ENCODE data around the gene ANKRD6.

The ANKRD6 gene

DNA sequence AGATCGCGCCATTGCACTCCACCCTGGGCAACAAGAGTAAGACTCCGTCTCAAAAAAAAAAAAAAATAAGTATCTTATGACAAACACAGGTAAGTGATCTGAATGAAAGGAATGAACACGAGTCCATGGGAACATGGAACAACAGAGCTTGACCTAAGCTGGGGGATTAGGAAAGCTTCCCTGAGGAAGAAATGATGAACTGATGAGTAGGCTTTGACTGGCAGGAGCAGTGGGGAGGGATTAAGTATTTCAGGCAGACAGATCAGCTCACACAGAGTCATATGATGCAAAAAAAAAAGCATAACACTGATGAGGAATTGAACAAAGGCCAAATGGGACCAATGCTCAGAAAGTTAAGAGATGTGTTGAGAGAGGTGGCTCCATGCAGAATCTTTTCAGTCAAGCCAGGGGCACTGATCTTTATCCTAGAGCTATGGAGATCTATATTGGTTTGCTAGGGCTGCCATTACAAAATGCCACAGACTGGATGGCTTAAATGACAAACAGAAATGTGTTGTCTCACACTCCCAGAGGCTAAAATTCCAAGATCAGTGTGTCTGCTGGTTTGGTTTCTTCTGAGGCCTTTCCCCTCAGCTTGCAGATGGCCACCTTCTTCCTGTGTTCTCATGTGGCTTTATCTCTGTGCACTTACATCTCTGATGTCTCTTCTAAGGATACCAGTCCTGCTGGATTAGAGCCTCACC is 85.6 kb downstream of the ANKRD6 start:
- no peak for DNase-seq

DNA sequence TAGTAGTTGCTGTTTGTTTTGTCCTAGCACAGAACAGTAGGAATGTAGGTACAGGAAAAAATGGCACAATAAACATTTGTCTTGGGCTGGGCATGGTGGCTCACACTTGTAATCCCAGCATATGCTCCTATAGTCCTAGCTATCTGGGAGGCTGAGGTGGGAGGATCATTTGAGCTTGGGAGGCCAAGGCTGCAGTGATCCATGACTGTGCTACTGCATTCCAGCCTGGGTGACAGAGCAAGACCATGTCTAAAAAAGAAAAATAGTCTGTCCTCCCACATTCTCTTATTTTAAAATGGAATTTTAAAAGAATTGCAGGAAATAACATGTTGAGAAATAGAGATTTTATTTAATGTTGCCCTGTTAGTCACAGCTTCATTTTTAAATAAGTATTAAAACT is 87.8 kb downstream of the ANKRD6 start:
- no peak for DNase-seq

DNA sequence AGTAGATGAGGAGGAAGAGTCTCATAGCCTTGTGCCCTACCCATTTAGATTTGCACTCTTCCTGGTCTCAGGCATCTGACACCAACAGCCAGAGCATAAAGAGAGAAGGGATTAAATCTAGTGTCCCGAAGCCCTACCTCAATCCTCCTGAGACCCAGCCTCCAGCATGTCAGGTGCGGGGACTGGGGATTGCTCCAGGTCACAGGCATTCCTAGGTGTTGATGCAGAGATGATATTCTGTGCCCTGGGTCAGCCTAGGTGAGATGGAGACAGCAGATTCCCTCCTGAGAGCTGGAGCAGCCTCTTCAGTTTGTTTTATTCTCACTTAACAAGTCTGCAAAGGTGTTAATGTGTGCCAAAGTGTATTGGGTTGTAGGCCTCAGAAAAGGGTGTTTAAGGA is 89.8 kb downstream of the ANKRD6 start:
- DNase-seq = no peak

DNA sequence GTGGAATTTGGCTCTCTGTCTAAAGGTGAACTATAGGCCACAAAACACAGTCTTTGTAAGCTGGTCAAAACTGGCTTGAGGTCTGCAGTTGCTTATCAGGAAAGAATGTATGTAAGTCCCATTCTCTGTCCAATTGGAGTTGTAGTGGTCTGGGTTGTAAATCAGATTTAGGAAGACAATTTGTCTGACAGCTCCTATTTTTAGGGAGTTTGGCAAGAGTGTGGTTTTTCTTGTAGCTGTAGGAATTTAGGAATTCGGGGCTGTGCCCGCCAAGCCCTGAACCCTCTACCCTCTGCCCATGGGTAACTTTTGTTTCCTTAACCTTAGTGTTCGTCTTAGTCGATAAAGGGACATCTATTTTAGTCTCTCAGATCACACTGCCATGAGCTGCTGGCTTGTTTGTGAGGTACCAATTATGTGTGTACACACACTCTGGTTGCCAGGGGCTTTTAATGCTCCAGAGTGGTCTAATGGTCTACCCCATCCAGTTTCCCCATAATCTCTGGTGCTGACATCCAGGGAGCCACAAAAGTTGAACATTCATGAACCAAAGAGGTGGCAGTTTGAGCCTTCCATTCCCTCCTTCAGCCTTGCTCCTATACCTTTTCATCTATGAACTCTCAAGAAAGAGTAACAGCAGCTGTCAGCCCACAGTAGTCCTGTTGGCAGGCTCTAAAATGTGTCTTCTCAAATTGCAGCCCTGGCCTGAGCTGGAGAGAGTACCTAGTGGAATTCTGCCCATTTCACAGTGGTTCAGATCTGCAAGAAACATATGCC is 93.0 kb downstream of the ANKRD6 start:
- no peak for DNase-seq

DNA sequence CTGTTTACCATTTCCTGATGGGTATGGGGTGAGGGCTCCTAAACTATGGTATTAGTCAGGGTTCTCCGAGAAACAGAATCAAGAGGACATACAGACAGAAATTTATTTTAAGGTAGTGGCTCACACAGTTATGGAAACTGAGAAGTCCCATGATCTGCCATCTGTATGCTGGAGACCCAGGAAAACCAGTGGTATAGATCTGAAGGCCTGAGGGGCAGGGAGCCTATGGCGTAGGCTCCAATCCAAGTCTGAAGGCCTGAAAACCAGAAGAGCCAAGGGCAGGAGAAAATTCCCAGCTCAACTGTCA is 93.6 kb downstream of the ANKRD6 start:
- no peak for DNase-seq

DNA sequence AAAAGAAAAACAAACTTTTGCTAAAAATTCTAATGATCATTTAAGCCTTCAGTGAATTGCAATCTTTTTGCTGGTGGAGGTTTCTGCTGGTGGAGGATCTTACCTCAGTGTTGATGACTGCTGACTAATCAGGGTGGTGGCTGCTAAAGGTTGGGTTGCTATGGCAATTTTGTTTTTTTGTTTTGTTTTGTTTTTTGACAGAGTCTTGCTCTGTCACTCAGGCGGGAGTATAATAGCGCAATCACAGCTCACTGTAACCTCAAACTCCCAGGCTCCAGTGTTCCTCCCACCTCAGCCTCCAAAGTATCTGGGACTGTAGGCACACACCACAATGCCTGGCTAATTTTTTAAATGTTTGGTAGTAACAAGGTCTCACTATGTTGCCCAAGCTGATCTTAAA is 94.7 kb downstream of the ANKRD6 start:
- DNase-seq = no peak

DNA sequence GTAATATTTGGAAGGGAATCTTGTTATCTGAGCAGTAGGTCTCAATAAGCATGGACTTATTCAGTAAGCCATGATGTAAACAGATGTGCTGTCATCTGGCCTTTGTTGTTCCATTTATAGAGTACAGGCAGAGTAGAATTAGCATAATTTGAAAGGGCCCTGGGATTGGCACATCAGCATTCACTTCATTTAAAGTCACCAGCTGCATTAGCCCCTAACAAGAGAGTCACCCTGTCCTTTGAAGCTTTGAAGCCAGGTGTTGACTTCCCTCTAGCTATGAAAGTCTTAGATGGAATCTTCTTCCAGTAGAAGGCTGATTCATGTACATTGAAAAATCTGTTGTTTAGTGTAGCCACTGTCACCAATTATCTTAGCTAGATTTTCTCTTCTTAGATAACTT is 95.9 kb downstream of the ANKRD6 start:
- no peak for DNase-seq

DNA sequence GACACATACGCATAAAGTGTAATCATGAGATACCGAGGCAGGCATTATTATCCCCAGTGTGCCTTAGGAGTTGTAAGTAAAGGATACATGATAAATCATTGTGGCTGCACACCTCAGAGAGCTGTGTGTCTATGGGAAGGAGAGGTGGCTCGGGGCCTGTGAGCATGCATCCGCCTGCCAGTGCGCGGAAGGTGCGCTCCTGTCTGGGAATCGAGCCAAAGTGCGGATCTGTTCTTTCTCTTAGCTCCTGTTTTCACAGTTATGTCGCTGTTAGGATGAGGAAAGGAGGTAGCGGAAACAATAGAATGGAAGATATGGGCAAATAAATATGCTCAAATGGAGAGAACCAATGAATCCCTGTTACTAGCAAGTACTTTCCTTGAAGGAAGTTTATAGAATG is 98.0 kb downstream of the ANKRD6 start:
- no peak for DNase-seq

DNA sequence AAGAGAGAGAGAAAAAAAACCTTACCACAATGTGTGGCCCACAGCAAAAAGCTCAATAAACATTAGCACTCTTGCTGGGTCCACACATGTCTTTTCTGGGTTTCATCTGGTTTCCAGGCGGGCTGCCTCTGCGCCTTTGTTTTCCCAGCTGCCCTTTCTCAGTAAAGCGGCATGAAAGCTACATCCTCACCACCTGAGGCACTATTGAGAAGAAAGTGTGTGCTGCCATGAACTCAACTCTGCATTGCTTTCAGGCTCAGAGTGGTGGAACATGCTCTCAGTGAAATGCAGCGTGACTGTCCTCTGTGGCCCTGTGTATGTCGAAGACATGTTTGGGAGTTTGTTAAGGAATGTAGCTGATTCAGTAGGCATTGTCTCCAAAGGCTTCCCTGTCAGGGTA is 103.3 kb downstream of the ANKRD6 start:
- DNase-seq = no peak

DNA sequence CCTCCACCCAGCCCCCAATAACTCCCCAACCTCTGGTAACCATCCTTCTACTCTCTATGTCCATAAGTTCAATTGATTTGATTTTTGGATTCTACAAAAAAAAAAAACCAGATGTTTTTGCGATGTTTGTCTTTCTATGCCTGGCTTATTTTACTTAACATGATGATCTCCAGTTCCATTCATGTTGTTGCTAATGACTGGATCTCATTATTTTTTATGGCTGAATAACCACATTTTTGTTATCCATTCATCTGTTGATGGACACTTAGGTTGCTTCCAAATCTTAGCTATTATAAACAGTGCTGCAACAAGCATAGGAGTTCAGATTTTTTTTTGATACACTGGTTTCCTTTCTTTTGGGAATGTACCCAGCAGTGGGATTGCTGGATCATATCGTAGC is 106.8 kb downstream of the ANKRD6 start:
- DNase-seq = no peak

DNA sequence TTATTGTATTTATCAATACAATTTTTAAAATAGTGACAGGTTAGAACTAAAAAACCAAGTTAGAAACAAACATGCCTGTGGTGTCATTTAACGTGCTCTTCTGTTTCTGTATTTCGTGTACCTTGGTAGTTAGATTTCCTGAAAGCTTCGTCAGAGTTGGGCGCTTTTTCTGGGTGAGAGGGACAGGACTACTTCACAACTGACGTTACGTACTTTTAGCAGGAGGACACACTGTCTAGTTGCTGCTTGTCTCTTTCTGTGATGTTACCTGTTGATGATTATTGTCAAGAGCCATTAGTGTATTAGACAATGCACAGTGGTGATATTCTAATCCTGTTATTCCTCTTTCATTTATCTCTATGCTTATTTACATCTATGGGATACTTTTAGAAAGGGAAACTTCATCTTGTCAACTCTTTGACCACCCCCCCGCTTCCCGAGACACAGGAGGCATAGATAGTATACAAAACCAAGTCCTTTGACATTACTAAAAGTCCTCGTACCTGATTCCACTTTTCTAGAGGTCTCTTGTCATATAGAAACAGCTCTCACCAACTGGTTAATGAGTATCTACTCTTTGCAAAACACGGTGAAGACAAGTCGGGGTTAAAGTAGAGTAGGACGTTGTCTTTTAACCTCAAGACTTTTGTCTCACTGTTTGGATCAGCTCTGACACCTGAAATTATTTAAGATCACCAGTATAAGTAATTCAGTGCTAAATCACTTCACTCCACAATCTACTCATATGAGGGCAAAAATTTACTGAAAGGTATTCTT is 109.3 kb downstream of the ANKRD6 start:
- no peak for DNase-seq

DNA sequence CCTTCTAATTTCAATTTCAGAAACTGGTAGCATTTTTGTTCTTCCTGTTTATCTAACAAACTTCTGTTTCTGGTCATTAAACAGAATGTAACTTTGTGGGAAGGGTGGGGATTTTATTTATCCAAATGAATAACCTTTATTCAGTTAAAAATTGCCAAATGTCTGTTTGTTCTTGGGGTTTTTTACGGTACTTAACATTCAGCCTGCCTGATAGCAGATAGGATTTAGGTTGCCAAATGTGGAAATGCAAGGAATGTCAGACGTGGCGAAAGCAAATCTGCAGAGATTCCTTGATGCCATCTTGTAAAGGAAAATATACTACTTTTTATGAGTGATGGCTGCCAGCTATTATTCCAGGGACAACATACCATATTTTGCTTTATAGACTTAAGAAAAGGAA is 109.9 kb downstream of the ANKRD6 start:
- DNase-seq = no peak

DNA sequence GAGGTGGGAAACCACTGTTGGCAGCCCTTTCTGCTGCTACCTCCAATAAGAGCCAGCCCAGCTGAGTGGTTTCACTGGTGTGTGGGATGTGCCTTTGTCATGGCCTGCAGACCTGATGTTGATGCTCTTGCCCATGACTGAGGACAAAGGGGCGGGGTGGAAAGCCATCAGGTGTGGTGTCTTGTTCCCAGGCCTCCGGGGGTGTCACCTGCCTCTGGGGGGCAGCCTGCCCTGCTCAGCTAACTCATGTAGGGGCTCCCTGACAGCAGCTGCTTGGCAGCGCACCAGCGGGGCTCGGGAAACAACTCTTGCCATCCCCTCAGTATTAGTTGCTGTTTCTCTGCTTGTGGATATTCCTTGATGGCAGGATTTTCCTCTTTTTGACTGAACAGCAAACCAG is 114.3 kb downstream of the ANKRD6 start:
- DNase-seq = no peak

DNA sequence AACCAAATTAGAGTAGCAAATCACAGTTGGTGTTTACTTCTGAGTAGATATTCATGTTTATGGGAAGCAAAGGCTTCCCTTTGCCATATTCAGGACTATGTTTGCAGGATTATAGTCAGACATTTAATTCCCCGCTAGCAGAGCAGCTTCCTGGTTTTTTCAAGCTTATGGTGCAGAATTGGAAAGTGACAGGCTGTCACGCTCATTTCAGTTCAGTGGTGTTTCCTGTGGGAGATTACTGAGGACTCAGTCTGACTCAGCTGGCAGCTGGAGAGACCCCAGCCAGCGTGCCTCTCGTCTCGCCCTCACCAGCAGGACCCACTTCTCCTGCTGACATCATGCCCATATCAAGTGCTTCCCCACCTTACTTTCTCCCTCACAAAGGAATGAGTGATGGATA is 120.5 kb downstream of the ANKRD6 start:
- DNase-seq = no peak

DNA sequence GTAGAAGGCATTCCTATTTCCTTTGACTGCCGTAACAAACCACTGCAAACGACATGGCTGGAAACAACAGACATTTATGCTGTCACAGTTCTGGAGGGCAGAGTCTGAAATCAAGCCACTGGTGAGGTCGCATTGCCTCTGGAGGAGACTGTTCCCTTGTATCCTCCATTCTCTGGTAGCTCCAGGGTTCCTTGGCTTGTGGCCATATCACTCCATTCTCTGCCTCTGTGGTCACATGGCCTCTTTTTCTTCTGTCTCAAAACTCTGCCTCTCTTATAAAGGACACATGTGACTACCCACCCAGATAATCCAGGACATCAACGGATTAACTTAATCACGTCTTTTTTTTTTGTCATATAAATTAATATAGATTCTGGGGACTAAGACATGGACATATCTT is 121.2 kb downstream of the ANKRD6 start:
- no peak for DNase-seq

DNA sequence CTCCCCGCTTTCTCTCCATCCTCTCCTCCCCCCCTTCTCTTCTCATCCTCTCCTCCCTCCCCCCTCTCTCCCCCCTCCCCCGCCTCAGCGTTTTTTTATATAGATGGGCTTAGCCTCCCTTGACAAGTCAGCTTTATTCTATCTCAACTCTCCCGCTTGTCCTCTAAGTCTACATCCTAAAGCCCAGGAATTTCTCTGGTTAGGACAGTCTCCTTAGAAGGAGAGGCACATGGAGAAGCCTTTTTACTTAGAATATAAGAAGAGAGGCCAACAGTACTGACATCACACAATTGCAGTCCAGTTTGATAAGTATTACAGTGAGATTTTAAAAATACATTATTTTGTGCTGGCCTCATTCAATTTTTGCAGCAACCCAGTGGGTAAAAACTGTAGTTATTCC is 122.1 kb downstream of the ANKRD6 start:
- no peak for DNase-seq

DNA sequence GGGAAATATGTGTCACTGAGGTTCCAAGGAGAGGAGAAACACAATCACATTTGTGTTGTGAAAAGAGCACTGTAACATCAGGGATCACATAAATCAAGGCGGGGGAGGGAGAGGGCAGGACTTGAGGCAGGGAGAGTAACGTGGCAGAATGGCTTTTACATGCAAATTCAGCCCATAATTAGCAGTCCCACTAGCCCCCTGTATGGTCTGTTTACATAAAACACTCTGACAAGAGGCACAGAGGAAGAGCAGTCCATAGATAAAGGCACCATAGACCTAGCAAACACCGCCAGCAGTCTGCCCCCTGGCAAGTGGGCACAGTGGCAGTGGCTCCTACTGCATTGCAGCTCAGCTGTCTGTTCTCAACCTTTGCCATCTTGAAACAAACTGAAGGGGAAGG is 122.9 kb downstream of the ANKRD6 start:
- DNase-seq = no peak

DNA sequence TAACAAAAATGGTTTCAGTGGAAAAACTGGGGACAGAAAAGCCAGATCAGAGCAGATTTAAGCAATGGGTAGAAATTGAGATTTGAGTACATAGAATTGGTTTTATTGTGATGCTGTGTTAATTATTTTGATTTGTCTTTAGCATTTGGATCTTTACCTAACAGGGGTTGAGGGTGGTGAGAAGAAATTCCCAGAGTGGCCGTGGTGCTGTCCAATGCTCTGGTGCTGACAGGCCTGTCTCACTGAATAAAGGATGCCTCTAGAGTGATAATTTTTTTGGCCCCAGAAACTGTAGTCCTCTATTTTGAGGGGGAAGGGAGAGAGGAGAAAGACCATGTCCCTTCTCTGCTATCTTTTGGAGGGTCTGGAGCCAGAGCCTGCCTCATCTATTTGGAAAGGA is 126.5 kb downstream of the ANKRD6 start:
- DNase-seq = no peak

DNA sequence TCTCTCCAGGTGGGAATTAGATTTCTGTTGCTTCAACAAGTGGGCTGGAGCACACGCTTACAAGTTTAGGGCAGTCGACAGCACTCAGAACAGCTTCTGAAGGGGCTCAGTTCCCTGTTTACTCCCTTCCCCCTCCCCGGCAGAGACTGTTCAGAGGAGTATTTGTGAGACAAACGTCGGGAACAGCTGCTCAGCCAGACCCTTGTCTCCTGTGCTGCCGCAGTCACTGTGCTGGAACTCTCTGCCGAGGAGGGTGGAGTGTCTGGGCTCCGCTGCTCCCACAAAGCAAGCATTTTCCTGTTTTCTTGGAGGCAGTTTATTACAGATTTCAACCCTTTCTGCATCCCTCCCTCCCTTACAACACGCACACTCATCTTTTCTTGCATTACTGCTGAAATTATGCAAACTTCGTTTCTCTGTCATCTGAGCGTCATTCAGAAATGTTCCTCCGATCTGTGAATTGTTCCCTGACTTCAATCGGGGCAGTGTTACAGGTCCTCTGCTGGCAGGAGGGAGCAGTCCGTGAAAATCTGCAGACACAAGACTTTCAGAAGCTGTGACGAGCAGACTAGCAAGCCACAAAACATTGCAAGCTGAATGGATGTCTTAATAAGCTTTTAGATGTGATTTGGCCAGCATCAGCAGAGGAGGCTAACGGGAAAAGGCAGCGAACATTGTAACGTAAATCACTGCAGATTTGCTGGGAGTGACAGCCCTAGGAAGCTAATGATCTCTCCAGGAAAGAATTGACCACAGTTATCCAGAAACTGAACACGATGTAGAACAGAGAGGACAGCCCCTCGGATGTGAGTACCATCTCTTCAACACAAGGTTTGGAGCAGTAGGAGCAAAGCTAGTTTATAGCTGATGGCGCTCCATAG is 129.4 kb downstream of the ANKRD6 start:
- DNase-seq = no peak

DNA sequence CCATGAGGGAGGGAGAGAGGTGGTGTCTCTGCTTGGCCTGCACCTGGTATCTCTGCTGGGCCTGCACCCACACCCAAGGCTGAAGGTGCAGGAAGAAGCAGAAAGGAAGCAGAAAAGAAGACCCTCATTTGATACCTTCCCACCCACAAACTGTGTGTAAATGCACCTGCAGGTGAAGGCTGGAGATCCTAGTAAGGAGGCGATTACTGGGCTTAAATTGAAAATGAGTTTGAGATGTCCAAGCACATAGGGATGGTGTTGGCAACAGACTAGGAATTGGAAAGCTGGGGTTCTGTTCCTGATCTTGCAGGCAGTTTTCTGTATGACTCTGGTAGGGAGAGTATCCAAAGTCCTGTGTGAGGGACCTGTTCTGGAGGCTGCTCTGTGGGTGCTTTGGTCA is 130.9 kb downstream of the ANKRD6 start:
- no peak for DNase-seq

DNA sequence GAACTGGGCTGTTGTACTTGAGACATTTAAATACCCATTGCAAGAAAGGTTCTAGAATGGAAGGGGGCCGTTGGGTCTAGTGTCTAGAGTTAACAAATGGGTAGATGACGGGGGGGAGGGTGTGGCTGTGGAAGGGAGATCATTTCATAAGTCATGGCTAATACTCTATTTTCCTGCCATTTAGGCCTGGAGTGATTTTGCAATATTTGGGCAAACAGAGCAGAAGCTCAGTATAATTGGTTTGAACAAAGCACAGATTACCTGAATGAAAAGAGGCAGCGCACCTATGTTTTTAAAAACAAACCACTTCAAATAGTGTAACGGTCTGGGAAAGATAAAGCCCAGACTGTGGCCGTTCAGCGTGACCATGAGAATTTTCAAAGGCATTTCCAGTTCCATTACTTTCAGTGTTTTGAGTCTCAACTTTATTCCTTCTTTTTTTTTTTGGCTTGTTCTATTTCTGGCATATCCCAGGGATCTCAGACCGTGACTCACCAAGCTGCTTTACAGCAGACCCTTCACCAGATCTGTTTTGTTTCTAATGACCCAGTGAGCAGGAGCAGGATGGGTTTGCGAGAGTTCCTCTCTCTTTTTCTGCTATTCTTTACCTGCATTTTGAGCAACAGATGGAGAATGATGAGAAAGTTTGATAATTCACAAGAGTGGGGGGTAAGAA is 131.9 kb downstream of the ANKRD6 start:
- DNase-seq = peak; percentile 5

DNA sequence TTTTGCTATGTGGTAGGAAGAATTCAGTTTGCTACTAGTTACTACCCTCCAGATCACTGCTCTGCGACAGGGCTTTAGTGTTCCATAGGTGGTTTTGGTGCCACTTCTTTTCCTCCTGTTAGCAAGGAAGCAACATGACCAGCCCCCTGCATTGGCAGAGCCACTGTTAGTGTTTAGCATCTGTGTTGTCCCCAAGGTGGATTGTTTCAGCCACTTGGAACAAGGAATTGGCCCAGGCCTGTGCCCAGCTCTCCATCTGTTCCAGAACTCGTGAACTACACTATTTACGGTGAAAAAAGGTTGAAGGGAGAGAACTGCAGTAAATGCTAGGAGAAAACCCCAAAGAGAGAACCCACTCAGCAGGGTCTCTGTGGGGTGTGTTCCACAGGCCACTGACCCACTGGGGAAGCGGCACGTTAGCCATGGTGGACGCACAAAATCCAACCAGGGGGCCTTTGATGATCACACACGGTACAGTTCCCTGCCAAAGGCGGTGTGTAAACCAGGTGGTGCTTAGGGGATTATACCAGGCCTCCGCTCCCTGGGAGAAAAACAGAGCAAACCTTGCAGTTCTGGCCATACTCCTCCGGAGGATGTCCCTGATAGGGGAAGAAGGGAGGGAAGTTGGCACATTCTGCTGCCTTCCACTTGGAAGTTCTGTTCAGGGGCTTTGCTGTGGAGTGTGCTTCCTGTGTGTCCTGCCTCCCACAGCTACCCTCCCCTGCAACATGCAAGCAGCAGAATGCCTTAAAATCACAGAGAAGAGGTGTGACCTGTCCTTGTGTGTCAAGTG is 133.3 kb downstream of the ANKRD6 start:
- no peak for DNase-seq

Data from NCI-H1092 treated with DMSO at 0.1 percent for 48 hours (cell line).